HepG2 (cell line): ENCODE measurements around the gene CCDC85C. TPM values are rescaled to one million over a fixed set of nuclear protein-coding genes. Genes with fewer than 3 reads are reported as not detected.
A peak's percentile ranks its signal among the peaks of the same experiment; 100 is the strongest.

Source experiments
- CENPT ChIP-seq: sonication (generic); formaldehyde crosslinking; IDR thresholded peaks from 2 replicates; pipeline ENCODE4 v1.8.0; 2022; ENCODE audit warnings: low read depth, mild to moderate bottlenecking, moderate library complexity, missing genetic modification reagents
- MIXL1 ChIP-seq: IDR thresholded peaks from 2 replicates; pipeline ENCODE4 v1.6.1; 2016
- SIX4 ChIP-seq: sonication (generic); formaldehyde crosslinking; IDR thresholded peaks from 2 replicates; pipeline ENCODE4 v1.4.0; 2020; ENCODE audit warnings: missing genetic modification reagents
- ZBTB21 ChIP-seq: sonication (generic); formaldehyde crosslinking; IDR thresholded peaks from 2 replicates; pipeline ENCODE4 v1.4.0; 2020; ENCODE audit warnings: missing genetic modification reagents
- ZKSCAN8 ChIP-seq: IDR thresholded peaks from 2 replicates; pipeline ENCODE4 v1.6.1; 2016; ENCODE audit warnings: borderline replicate concordance, missing genetic modification reagents, missing compliant biosample characterization
- ZNF235 ChIP-seq: sonication (generic); formaldehyde crosslinking; IDR thresholded peaks from 2 replicates; pipeline ENCODE4 v1.8.1; 2023; ENCODE audit warnings: mild to moderate bottlenecking, missing genetic modification reagents, borderline replicate concordance
- ZNF550 ChIP-seq: sonication (generic); formaldehyde crosslinking; IDR thresholded peaks from 2 replicates; pipeline ENCODE4 v1.4.0; 2020; ENCODE audit warnings: mild to moderate bottlenecking, missing genetic modification reagents, borderline replicate concordance
- polyA plus RNA-seq, 8 experiments: library from polyadenylated mRNA; depleted of rRNA in 3 of 8; stranded (reverse) in 7 of 8; unstranded in 1 of 8; fragments of >200 nt; fragmentation: Illumina TruSeq in 4 of 8; extraction: Trizol in 4 of 8; gene quantifications; 2 replicates each; pipeline versions ENCODE4 v1.2.1 to v1.2.3, GENCODE V29; 2011 to 2016; ENCODE audit warnings: low read depth in 4 of 8, missing spikeins in 1 of 8, mixed read lengths in 1 of 8; ENCODE audit not compliant: insufficient read depth in 1 of 8
- total RNA-seq, 5 experiments: library from RNA; depleted of rRNA; stranded (reverse); fragments of >200 nt; fragmentation: Illumina TruSeq; extraction: Trizol; gene quantifications; 2 replicates each; pipeline ENCODE4 v1.2.3, GENCODE V29; 2016; ENCODE audit warnings: low read depth in 1 of 5
- TF ChIP-seq, protein P1 (sequence below): sonication (generic); formaldehyde crosslinking; IDR thresholded peaks from 2 replicates; pipeline ENCODE4 v1.4.0; 2020; ENCODE audit warnings: mild to moderate bottlenecking, missing genetic modification reagents, borderline replicate concordance
- TF ChIP-seq, protein P2 (sequence below), 2 experiments: sonication (generic) in 1 of 2; formaldehyde crosslinking in 1 of 2; IDR thresholded peaks; 2 replicates each; pipeline versions ENCODE4 v1.4.0 to v1.6.1; 2018 to 2020; ENCODE audit warnings: missing genetic modification reagents in 2 of 2, borderline replicate concordance in 1 of 2, low read depth in 1 of 2, mild to moderate bottlenecking in 1 of 2, missing biosample characterization in 1 of 2
- TF ChIP-seq, protein P3 (sequence below): sonication (generic); formaldehyde crosslinking; conservative IDR thresholded peaks from 2 replicates; pipeline ENCODE4 v1.8.0; 2022; ENCODE audit warnings: mild to moderate bottlenecking, moderate library complexity, missing genetic modification reagents
- TF ChIP-seq, protein P4 (sequence below): sonication (generic); formaldehyde crosslinking; IDR thresholded peaks from 2 replicates; pipeline ENCODE4 v1.4.0; 2020; ENCODE audit warnings: missing genetic modification reagents
- TF ChIP-seq, protein P5 (sequence below): IDR thresholded peaks from 2 replicates; pipeline ENCODE4 v1.6.1; 2016; ENCODE audit warnings: mild to moderate bottlenecking
- TF ChIP-seq, protein P6 (sequence below): sonication (generic); formaldehyde crosslinking; IDR thresholded peaks from 2 replicates; pipeline ENCODE4 v1.4.0; 2020; ENCODE audit warnings: missing genetic modification reagents

CCDC85C gene
- total and polyA plus RNA-seq, 2 of the 13 experiments (the other 11 are each of a cell fraction or from before 2014, with no cell fraction given) = 18.8 to 43.8 TPM

DNA sequence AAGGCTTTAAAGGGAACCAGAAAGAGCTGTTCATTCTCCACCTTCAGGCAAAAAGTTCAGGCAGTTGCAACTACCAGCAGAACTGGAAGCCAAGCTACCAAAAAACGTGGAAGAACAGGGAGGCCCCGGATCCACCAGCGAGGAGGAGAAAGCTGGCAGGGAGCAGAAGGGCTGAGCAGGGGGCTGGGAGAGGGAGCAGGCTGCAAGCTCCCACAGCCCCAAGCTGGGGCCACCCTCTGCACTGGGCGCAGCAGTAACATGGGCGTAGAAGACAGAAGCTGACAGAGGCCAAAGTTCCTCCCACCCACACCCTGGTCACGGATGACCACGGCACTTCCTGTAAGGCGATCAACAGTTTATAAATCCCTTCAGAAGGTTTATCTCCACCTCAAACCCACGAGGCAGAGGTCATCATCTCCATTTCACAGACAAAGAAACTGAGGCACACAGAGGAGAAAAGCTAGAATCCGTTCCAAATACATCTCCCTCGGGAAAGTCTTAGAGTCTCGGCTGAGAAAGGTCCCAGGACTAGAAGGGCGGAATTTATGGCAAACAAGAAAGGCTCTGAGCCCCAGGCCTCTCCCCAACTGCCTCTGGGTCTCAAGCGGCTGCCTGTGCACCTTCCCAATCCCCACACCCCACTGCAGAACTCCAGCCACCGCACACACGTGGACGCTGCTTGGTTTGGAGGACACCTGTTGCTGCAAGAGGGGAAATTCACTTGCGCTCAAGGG is 1.8 kb downstream of the CCDC85C start (continued):
- TF ChIP-seq, protein P1, sequence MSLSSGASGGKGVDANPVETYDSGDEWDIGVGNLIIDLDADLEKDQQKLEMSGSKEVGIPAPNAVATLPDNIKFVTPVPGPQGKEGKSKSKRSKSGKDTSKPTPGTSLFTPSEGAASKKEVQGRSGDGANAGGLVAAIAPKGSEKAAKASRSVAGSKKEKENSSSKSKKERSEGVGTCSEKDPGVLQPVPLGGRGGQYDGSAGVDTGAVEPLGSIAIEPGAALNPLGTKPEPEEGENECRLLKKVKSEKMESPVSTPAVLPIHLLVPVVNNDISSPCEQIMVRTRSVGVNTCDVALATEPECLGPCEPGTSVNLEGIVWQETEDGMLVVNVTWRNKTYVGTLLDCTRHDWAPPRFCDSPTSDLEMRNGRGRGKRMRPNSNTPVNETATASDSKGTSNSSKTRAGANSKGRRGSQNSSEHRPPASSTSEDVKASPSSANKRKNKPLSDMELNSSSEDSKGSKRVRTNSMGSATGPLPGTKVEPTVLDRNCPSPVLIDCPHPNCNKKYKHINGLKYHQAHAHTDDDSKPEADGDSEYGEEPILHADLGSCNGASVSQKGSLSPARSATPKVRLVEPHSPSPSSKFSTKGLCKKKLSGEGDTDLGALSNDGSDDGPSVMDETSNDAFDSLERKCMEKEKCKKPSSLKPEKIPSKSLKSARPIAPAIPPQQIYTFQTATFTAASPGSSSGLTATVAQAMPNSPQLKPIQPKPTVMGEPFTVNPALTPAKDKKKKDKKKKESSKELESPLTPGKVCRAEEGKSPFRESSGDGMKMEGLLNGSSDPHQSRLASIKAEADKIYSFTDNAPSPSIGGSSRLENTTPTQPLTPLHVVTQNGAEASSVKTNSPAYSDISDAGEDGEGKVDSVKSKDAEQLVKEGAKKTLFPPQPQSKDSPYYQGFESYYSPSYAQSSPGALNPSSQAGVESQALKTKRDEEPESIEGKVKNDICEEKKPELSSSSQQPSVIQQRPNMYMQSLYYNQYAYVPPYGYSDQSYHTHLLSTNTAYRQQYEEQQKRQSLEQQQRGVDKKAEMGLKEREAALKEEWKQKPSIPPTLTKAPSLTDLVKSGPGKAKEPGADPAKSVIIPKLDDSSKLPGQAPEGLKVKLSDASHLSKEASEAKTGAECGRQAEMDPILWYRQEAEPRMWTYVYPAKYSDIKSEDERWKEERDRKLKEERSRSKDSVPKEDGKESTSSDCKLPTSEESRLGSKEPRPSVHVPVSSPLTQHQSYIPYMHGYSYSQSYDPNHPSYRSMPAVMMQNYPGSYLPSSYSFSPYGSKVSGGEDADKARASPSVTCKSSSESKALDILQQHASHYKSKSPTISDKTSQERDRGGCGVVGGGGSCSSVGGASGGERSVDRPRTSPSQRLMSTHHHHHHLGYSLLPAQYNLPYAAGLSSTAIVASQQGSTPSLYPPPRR (CRISPR knock-in tag) = no peak
- TF ChIP-seq CENPT (CRISPR knock-in tag) (no peak), ZNF235 (CRISPR knock-in tag) (no peak), ZBTB21 (CRISPR knock-in tag) (no peak), SIX4 (CRISPR knock-in tag) (no peak), ZKSCAN8 (CRISPR knock-in tag) (no peak), ZNF550 (CRISPR knock-in tag) (no peak), MIXL1 (CRISPR knock-in tag) (no peak)
- TF ChIP-seq, protein P2, sequence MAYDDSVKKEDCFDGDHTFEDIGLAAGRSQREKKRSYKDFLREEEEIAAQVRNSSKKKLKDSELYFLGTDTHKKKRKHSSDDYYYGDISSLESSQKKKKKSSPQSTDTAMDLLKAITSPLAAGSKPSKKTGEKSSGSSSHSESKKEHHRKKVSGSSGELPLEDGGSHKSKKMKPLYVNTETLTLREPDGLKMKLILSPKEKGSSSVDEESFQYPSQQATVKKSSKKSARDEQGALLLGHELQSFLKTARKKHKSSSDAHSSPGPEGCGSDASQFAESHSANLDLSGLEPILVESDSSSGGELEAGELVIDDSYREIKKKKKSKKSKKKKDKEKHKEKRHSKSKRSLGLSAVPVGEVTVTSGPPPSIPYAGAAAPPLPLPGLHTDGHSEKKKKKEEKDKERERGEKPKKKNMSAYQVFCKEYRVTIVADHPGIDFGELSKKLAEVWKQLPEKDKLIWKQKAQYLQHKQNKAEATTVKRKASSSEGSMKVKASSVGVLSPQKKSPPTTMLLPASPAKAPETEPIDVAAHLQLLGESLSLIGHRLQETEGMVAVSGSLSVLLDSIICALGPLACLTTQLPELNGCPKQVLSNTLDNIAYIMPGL (CRISPR knock-in tag; IDR thresholded peaks at IDR 0.05; ENCODE audit: borderline replicate concordance in 1 of 2, low read depth in 1 of 2) = no peak
- TF ChIP-seq, protein P3, sequence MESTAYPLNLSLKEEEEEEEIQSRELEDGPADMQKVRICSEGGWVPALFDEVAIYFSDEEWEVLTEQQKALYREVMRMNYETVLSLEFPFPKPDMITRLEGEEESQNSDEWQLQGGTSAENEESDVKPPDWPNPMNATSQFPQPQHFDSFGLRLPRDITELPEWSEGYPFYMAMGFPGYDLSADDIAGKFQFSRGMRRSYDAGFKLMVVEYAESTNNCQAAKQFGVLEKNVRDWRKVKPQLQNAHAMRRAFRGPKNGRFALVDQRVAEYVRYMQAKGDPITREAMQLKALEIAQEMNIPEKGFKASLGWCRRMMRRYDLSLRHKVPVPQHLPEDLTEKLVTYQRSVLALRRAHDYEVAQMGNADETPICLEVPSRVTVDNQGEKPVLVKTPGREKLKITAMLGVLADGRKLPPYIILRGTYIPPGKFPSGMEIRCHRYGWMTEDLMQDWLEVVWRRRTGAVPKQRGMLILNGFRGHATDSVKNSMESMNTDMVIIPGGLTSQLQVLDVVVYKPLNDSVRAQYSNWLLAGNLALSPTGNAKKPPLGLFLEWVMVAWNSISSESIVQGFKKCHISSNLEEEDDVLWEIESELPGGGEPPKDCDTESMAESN (CRISPR knock-in tag) = no peak
- TF ChIP-seq, protein P4, sequence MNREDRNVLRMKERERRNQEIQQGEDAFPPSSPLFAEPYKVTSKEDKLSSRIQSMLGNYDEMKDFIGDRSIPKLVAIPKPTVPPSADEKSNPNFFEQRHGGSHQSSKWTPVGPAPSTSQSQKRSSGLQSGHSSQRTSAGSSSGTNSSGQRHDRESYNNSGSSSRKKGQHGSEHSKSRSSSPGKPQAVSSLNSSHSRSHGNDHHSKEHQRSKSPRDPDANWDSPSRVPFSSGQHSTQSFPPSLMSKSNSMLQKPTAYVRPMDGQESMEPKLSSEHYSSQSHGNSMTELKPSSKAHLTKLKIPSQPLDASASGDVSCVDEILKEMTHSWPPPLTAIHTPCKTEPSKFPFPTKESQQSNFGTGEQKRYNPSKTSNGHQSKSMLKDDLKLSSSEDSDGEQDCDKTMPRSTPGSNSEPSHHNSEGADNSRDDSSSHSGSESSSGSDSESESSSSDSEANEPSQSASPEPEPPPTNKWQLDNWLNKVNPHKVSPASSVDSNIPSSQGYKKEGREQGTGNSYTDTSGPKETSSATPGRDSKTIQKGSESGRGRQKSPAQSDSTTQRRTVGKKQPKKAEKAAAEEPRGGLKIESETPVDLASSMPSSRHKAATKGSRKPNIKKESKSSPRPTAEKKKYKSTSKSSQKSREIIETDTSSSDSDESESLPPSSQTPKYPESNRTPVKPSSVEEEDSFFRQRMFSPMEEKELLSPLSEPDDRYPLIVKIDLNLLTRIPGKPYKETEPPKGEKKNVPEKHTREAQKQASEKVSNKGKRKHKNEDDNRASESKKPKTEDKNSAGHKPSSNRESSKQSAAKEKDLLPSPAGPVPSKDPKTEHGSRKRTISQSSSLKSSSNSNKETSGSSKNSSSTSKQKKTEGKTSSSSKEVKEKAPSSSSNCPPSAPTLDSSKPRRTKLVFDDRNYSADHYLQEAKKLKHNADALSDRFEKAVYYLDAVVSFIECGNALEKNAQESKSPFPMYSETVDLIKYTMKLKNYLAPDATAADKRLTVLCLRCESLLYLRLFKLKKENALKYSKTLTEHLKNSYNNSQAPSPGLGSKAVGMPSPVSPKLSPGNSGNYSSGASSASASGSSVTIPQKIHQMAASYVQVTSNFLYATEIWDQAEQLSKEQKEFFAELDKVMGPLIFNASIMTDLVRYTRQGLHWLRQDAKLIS (CRISPR knock-in tag) = no peak
- TF ChIP-seq, protein P5, sequence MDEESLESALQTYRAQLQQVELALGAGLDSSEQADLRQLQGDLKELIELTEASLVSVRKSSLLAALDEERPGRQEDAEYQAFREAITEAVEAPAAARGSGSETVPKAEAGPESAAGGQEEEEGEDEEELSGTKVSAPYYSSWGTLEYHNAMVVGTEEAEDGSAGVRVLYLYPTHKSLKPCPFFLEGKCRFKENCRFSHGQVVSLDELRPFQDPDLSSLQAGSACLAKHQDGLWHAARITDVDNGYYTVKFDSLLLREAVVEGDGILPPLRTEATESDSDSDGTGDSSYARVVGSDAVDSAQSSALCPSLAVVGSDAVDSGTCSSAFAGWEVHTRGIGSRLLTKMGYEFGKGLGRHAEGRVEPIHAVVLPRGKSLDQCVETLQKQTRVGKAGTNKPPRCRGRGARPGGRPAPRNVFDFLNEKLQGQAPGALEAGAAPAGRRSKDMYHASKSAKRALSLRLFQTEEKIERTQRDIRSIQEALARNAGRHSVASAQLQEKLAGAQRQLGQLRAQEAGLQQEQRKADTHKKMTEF = peak; percentile 39; the same call in 1 of the 2 replicates
- TF ChIP-seq, protein P6, sequence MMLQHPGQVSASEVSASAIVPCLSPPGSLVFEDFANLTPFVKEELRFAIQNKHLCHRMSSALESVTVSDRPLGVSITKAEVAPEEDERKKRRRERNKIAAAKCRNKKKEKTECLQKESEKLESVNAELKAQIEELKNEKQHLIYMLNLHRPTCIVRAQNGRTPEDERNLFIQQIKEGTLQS (CRISPR knock-in tag) = no peak
